HG03378 (cell line): Measurements from ENCODE around the gene COL16A1.

ENCODE experiments used
- ATAC-seq: cut with Tn5 transposase; IDR thresholded peaks from one replicate; pipeline ENCODE4 v1.9.1; 2021; ENCODE audit warnings: mild to moderate bottlenecking, moderate library complexity; ENCODE audit not compliant: unreplicated experiment

Gene COL16A1

GRCh38 chr1:31627301-31627929, 76.4 kb downstream of the COL16A1 start:
- no peak for ATAC-seq

GRCh38 chr1:31626223-31627207, 77.3 kb downstream of the COL16A1 start:
- ATAC-seq = no peak

GRCh38 chr1:31625561-31626222, 78.1 kb downstream of the COL16A1 start:
- ATAC-seq = no peak

- no peak for ATAC-seq
Observed at GRCh38 chr1:31624731-31625514, 78.9 kb downstream of the COL16A1 start.

GRCh38 chr1:31624309-31624708, 79.5 kb downstream of the COL16A1 start:
- ATAC-seq = no peak

GRCh38 chr1:31623365-31623764, 80.5 kb downstream of the COL16A1 start:
- no peak for ATAC-seq

GRCh38 chr1:31621847-31622730, 81.7 kb downstream of the COL16A1 start:
- ATAC-seq = no peak

- no peak for ATAC-seq
Observed at GRCh38 chr1:31621498-31621820, 82.4 kb downstream of the COL16A1 start.

GRCh38 chr1:31620631-31621497, 83.0 kb downstream of the COL16A1 start:
- no peak for ATAC-seq

- ATAC-seq = no peak
Observed at GRCh38 chr1:31618916-31619846, 84.6 kb downstream of the COL16A1 start.

- ATAC-seq = no peak
Observed at GRCh38 chr1:31617916-31618746, 85.7 kb downstream of the COL16A1 start.

- no peak for ATAC-seq
Observed at GRCh38 chr1:31617218-31617915, 86.5 kb downstream of the COL16A1 start, which contains the start of gene HCRTR1. Gene HCRTR1, plus strand, starts transcription at chr1:31617689. Its CDS starts 1,504 bp downstream, at chr1:31619193.

- ATAC-seq = no peak
Observed at GRCh38 chr1:31615939-31616338, 87.9 kb downstream of the COL16A1 start.

GRCh38 chr1:31615414-31615813, 88.4 kb downstream of the COL16A1 start:
- ATAC-seq = no peak

- no peak for ATAC-seq
Observed at GRCh38 chr1:31614414-31615005, 89.3 kb downstream of the COL16A1 start.
